Measurements from ENCODE around the gene ATP9B.

- TF ChIP-seq CTCF (IDR thresholded peaks at IDR 0.05) (no peak), POLR2A (IDR thresholded peaks at IDR 0.05) (no peak), EP300 (IDR thresholded peaks at IDR 0.05) (no peak)
Measured at GRCh38 chr18:79299711-79300110, 230.5 kb downstream of the ATP9B start.

Data from ovary (tissue), 3 donors.